GM12878 (cell line): Measurements from ENCODE around the gene CIRBP. TPM values are rescaled to one million over a fixed set of nuclear protein-coding genes. Genes with fewer than 3 reads are reported as not detected.
A peak's percentile ranks its signal among the peaks of the same experiment; 100 is the strongest.

Source experiments
- ATF3 ChIP-seq: IDR thresholded peaks from 2 replicates; pipeline ENCODE4 v1.6.1; 2011; ENCODE audit warnings: low read depth, mild to moderate bottlenecking, low read length, moderate library complexity, borderline replicate concordance; ENCODE audit errors: extremely low read depth
- BCL3 ChIP-seq: IDR thresholded peaks from 2 replicates; pipeline ENCODE4 v1.6.1; 2011; ENCODE audit warnings: borderline replicate concordance, low read depth, mild to moderate bottlenecking, moderate library complexity, low read length; ENCODE audit not compliant: insufficient read depth, poor library complexity, severe bottlenecking
- BHLHE40 ChIP-seq, 2 experiments: fragments of 450-650 bp in 1 of 2; IDR thresholded peaks; 2 replicates each; pipeline ENCODE4 v1.6.1; 2011 to 2017; ENCODE audit warnings: low read depth in 2 of 2, borderline replicate concordance in 1 of 2, improper control_type of control experiment in 1 of 2, low read length in 1 of 2, mild to moderate bottlenecking in 1 of 2
- CEBPB ChIP-seq, 2 experiments: fragments of 150-350 bp in 1 of 2; IDR thresholded peaks; 2 replicates each; pipeline ENCODE4 v1.6.1; 2012 to 2014; ENCODE audit warnings: low read depth in 2 of 2, low read length in 2 of 2, borderline replicate concordance in 1 of 2, inconsistent platforms in 1 of 2
- CHD4 ChIP-seq: fragments of 200-600 bp; sonication (generic); IDR thresholded peaks from 2 replicates; pipeline ENCODE4 v1.6.1; 2016; ENCODE audit warnings: mild to moderate bottlenecking
- CREM ChIP-seq: IDR thresholded peaks from 2 replicates; pipeline ENCODE4 v1.6.1; 2014; ENCODE audit warnings: antibody characterized with exemption, low read depth
- CTCF ChIP-seq, 3 experiments: IDR thresholded peaks in 2 of 3; conservative IDR thresholded peaks in 1 of 3; 2 replicates each; pipeline ENCODE4 v1.5.1; 2011; ENCODE audit warnings: low read depth in 3 of 3, low read length in 3 of 3, mild to moderate bottlenecking in 3 of 3, control low read depth in 2 of 3, moderate library complexity in 2 of 3, inconsistent platforms in 1 of 3, mixed read lengths in 1 of 3; ENCODE audit not compliant: control insufficient read depth in 2 of 3, insufficient read depth in 1 of 3; ENCODE audit errors: extremely low read depth in 1 of 3
- DPF2 ChIP-seq: fragments of 450-650 bp; IDR thresholded peaks from 2 replicates; pipeline ENCODE4 v1.6.1; 2017; ENCODE audit warnings: mild to moderate bottlenecking
- GABPA ChIP-seq: IDR thresholded peaks from 2 replicates; pipeline ENCODE4 v1.6.1; 2014; ENCODE audit warnings: antibody characterized with exemption, low read depth, mild to moderate bottlenecking, inconsistent platforms
- HDGF ChIP-seq: fragments of 450-650 bp; IDR thresholded peaks from 2 replicates; pipeline ENCODE4 v1.6.1; 2016; ENCODE audit warnings: antibody characterized with exemption
- MEF2B ChIP-seq: fragments of 450-650 bp; IDR thresholded peaks from 2 replicates; pipeline ENCODE4 v1.6.1; 2018; ENCODE audit warnings: mild to moderate bottlenecking, moderate library complexity; ENCODE audit not compliant: partially characterized antibody, poor library complexity, severe bottlenecking
- MTA2 ChIP-seq: fragments of 450-650 bp; IDR thresholded peaks from 2 replicates; pipeline ENCODE4 v1.6.1; 2016; ENCODE audit warnings: low read depth, mild to moderate bottlenecking, moderate library complexity
- MXI1 ChIP-seq: fragments of 150-350 bp; IDR thresholded peaks from 2 replicates; pipeline ENCODE4 v1.6.1; 2011; ENCODE audit warnings: low read depth, mild to moderate bottlenecking, inconsistent platforms, low read length, improper control_type of control experiment
- NFXL1 ChIP-seq: fragments of 450-650 bp; IDR thresholded peaks from 2 replicates; pipeline ENCODE4 v1.6.1; 2017; ENCODE audit warnings: antibody characterized with exemption, mild to moderate bottlenecking, borderline replicate concordance
- NKRF ChIP-seq: fragments of 450-650 bp; conservative IDR thresholded peaks from 2 replicates; pipeline ENCODE4 v1.6.1; 2017; ENCODE audit warnings: mild to moderate bottlenecking, moderate library complexity
- NR2C1 ChIP-seq: fragments of 450-650 bp; IDR thresholded peaks from 2 replicates; pipeline ENCODE4 v1.6.1; 2017; ENCODE audit warnings: antibody characterized with exemption, mild to moderate bottlenecking, moderate library complexity
- NRF1 ChIP-seq: conservative IDR thresholded peaks from 2 replicates; pipeline ENCODE4 v1.6.1; 2011; ENCODE audit warnings: mild to moderate bottlenecking, low read depth, low read length, improper control_type of control experiment
- POU2F2 ChIP-seq: IDR thresholded peaks from 3 replicates; pipeline ENCODE4 v1.6.1; 2011; ENCODE audit warnings: low read depth, mild to moderate bottlenecking, low read length, borderline replicate concordance
- RAD51 ChIP-seq: fragments of 450-650 bp; IDR thresholded peaks from 2 replicates; pipeline ENCODE4 v1.6.1; 2016; ENCODE audit warnings: moderate library complexity, mild to moderate bottlenecking, inconsistent platforms
- RCOR1 ChIP-seq: conservative IDR thresholded peaks from 2 replicates; pipeline ENCODE4 v1.6.1; 2012; ENCODE audit warnings: low read depth, low read length, improper control_type of control experiment
- SMAD5 ChIP-seq: IDR thresholded peaks from 2 replicates; pipeline ENCODE4 v1.6.1; 2016; ENCODE audit warnings: antibody characterized with exemption, low read depth
- STAT3 ChIP-seq: IDR thresholded peaks from 2 replicates; pipeline ENCODE4 v1.6.1; 2011; ENCODE audit warnings: low read depth, low read length, improper control_type of control experiment
- TAF1 ChIP-seq: IDR thresholded peaks from 2 replicates; pipeline ENCODE4 v1.6.1; 2011; ENCODE audit warnings: mild to moderate bottlenecking, low read depth, low read length, borderline replicate concordance
- TCF7 ChIP-seq: IDR thresholded peaks from 2 replicates; pipeline ENCODE4 v1.6.1; 2014; ENCODE audit warnings: antibody characterized with exemption, borderline replicate concordance
- ZNF384 ChIP-seq: IDR thresholded peaks from 2 replicates; pipeline ENCODE4 v1.6.1; 2012; ENCODE audit warnings: low read depth, mild to moderate bottlenecking, low read length, improper control_type of control experiment, borderline replicate concordance
- polyA plus RNA-seq, 11 experiments: library from polyadenylated mRNA; depleted of rRNA in 4 of 11; unstranded in 6 of 11; stranded (reverse) in 5 of 11; fragments of >200 nt; fragmentation: Nextera tagmentation in 4 of 11; fragmentation: Illumina TruSeq in 1 of 11; extraction: Ambion mirVana in 4 of 11; extraction: Trizol in 1 of 11; gene quantifications; 1 replicate in 1 of 11; 2 replicates in 10 of 11; pipeline versions ENCODE4 v1.2.1 to v1.2.3, GENCODE V29; 2011 to 2016; ENCODE audit warnings: inconsistent platforms in 2 of 11, missing spikeins in 2 of 11, low read depth in 1 of 11
- total RNA-seq, 4 experiments: library from RNA; depleted of rRNA in 3 of 4; stranded (reverse); fragments of >200 nt in 3 of 4; fragmentation: Illumina TruSeq in 1 of 4; extraction: Trizol in 1 of 4; gene quantifications; 2 replicates each; pipeline versions ENCODE4 v1.2.1 to v1.2.3, GENCODE V29; 2013 to 2021

Gene CIRBP
- total and polyA plus RNA-seq, 10 of the 15 experiments (the other 5 are each of a cell fraction or from before 2014, with no cell fraction given): 27.6 to 335 (median 229) TPM

- TF ChIP-seq TCF7: no peak
- no peak for TF ChIP-seq GABPA
- no peak for TF ChIP-seq RAD51
- 0 out of 2 replicates have a peak, but pooled peaks have one; percentile 47 for TF ChIP-seq HDGF
- no peak for TF ChIP-seq RCOR1
- peak; percentile 49 to 76; a peak in 3 of 4 replicates for TF ChIP-seq BHLHE40 (IDR thresholded peaks at IDR 0.05; ENCODE audit: borderline replicate concordance in 1 of 2, low read depth in 2 of 2, low read length in 1 of 2)
- peak; percentile 37; the same call in 1 of the 2 replicates for TF ChIP-seq NKRF
- TF ChIP-seq BCL3: peak; percentile 44
- TF ChIP-seq STAT3: no peak
- TF ChIP-seq TAF1: no peak
- no peak for TF ChIP-seq SMAD5
- TF ChIP-seq NRF1: no peak
- TF ChIP-seq CHD4: no peak
- no peak for TF ChIP-seq POU2F2
- TF ChIP-seq MEF2B: peak; percentile 64
- no peak for TF ChIP-seq CREM
- no peak for TF ChIP-seq ATF3
- TF ChIP-seq ZNF384: no peak
- no peak for TF ChIP-seq NFXL1
- TF ChIP-seq CEBPB (IDR thresholded peaks at IDR 0.05; ENCODE audit: borderline replicate concordance in 1 of 2, low read depth in 2 of 2, low read length in 2 of 2): no peak
- no peak; the same call in 1 of the 2 replicates for TF ChIP-seq DPF2
- peak; percentile 58; the same call in 1 of the 2 replicates for TF ChIP-seq NR2C1
- TF ChIP-seq MTA2: no peak
- no peak for TF ChIP-seq CTCF (IDR thresholded peaks at IDR 0.05 in 2 of 3, conservative IDR thresholded peaks at IDR 0.05 in 1 of 3; ENCODE audit: control insufficient read depth in 2 of 3, extremely low read depth in 1 of 3, insufficient read depth in 1 of 3, low read depth in 3 of 3, low read length in 3 of 3)
- TF ChIP-seq MXI1: no peak
Measured at GRCh38 chr19:1259876-1260748, 9.0 kb upstream of the CIRBP start (continued).
